AG09319 (cell line): Measurements from ENCODE around the gene OTUD6A.

Experiments used
- DNase-seq: peaks from one replicate; pipeline ENCODE4 v3.0.0-alpha.2; 2010; ENCODE audit warnings: low read depth; ENCODE audit errors: extremely low read depth
- TF ChIP-seq, protein P1 (sequence below): IDR thresholded peaks from 2 replicates; pipeline ENCODE4 v1.5.1; 2011; ENCODE audit warnings: low read depth, mild to moderate bottlenecking, inconsistent platforms, low read length, moderate library complexity

Gene OTUD6A

DNA sequence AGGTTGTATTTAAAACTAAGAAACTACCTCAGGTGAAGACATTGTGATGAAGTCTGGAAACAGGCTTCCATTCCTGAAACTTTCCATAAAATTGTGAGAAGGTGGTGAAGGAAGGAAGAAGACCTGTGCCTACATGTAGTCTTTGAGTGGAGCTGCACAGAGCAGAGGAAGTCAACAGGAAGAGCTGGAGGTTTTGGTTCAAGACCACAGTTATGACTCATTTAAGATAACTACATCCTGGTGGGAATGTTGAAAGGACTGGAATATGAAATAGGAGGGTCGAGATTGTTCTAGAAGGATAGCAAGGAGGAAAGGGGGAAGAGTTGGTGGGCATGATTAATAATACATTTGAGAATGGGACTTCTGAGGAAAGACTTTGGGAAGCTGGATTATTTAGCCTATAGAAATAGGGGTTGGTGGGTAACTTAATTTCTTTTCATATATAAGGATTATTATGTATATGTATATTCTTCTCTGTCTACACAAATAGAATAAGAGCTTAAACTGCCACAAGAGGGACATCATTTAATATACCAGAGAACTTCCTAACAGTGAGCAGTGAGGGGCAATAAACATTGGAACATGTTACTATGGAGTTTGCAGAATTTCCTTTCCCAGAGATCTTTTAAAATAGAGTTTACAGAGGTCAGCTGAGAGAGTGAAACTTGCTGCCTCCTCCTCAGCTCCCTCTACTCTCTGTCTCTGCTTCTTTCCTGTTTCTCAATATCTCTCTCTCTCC lies 36.0 kb upstream of the OTUD6A start:
- no peak for DNase-seq
- TF ChIP-seq, protein P1, sequence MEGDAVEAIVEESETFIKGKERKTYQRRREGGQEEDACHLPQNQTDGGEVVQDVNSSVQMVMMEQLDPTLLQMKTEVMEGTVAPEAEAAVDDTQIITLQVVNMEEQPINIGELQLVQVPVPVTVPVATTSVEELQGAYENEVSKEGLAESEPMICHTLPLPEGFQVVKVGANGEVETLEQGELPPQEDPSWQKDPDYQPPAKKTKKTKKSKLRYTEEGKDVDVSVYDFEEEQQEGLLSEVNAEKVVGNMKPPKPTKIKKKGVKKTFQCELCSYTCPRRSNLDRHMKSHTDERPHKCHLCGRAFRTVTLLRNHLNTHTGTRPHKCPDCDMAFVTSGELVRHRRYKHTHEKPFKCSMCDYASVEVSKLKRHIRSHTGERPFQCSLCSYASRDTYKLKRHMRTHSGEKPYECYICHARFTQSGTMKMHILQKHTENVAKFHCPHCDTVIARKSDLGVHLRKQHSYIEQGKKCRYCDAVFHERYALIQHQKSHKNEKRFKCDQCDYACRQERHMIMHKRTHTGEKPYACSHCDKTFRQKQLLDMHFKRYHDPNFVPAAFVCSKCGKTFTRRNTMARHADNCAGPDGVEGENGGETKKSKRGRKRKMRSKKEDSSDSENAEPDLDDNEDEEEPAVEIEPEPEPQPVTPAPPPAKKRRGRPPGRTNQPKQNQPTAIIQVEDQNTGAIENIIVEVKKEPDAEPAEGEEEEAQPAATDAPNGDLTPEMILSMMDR: no peak

DNA sequence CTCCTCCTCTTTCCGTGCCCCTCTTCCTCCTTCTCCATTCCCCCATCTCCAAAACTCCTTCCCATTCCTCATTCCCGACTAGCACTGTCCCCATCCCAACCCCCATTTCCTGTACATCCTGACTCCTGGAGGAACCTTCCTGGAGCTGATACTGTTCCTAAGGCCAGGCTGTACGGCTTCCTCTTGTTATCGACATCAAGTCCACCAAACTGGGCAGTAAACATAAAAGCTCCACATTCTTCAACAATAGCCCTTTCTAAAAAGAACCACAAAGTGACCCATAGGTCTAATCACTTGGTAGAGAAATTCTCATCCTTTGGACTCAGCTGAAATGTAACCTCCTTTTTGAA lies 35.4 kb upstream of the OTUD6A start:
- TF ChIP-seq, protein P1: no peak
- no peak for DNase-seq

DNA sequence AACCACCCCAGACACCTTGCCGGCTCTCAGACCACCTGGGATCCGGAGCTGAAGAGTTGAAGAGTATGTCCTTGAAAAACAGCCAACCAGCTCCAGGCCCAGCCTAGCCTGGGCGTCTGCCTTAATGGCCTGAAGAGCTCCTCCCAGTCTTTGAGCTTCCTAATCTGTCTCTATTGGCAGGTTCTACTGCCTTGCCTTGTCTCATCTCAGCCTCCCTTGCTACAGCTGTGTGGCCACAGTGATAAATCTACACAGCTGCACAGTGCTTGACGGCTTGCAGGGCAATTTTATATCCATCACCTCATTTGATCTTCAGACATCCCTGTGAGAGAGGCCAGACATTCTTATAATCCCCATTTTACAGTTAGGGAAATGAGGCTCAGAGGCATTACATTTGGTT lies 32.4 kb upstream of the OTUD6A start:
- TF ChIP-seq, protein P1: no peak
- DNase-seq: no peak

DNA sequence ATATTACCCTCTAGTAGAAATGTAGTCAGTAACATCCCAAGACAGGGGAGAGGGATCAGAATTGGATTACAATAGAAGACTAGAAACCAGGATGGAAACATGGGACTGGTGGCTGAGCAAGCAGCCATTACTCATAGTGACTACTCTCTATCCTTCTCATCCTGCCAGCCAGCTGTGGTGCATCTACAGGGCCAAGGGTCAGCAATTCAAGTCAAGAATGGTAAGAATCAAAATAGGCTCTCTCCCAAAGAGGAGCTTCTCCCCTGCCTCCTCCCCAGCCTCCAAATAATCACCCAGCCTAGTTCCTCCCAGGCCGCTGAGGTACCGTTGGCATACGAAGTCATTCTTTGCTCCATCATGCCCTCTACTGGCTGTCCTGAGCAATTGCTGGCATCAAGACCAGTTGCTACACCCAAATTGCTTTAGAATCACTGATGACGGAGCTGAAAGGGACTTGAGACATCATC lies 31.9 kb upstream of the OTUD6A start:
- TF ChIP-seq, protein P1: peak; percentile 62
- peak; percentile 7 for DNase-seq

DNA sequence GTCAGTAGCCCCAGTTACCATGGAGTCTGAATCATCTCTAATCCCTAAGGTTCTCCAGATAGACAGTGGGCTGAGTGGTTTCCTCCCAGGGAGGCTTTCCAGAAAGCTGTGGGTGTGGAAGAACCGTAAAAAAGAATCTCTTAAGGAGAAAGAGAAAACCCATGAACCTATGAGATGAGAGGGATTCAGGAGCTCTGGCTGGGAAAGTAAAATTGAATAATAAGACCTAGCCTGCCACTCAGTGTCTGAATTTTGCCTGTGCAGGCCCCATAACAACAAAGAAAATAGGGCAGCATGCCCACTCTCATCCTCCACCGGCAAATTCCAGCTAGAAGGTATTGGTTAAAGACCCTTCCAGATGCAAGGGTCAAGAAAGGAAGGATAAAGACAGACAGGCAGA lies 29.5 kb upstream of the OTUD6A start:
- TF ChIP-seq, protein P1: no peak
- no peak for DNase-seq

DNA sequence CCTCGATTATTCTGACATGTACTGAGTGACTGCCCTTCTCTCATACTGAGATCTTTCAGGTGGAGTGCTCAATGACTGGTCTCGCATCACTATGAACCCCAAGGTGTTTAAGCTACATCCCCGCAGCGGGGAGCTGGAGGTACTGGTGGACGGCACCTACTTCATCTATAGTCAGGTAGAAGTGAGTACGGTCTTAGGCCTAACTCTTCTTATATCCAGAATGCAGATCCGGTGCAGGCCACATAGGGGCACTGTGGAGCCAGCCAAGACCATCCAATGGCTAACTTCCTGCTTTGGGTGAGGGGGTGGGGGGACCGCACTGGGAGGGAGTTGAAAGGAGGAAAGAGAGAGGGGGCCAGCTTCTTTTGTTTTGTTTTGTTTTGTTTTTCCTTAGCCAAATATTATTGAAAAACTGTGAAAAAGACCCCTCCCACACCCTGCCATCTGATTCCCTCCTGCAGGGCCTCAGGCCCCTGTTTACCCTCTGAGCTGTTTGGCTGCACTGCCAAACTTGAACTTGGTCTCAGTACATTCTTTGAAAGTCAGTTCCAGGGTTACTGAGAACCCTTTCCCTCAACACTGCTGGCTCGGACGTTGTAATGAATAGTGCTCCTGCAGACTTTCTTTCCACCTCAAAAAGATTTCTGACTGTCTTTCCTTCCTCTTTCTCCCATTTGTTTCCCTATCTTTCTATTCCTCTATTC lies 28.8 kb upstream of the OTUD6A start:
- DNase-seq: no peak
- TF ChIP-seq, protein P1: peak; percentile 63

DNA sequence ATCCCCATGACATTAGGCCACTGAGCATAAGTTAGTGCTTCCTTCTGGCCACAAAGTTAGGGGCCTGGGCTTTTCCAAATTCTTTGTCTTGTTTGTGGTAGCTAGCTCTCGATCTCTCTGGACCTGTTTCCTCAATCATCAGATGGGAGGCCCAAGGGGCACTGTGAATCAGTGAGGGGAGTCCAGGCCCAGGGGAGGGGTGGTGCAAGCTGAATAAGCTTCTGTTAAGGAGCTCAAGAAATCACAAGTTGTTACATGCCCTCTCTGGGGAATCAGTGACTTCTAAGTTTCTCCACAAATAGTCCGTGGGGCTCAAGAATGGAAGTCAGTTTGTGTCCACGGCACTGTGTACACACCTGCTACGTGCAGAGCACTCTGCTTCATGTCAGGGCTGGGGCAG lies 27.6 kb upstream of the OTUD6A start:
- no peak for DNase-seq
- TF ChIP-seq, protein P1: no peak
